ENCODE results near the gene GOLGA1. TPM values are rescaled to one million over a fixed set of nuclear protein-coding genes. Genes with fewer than 3 reads are reported as not detected.

The GOLGA1 gene
- polyA plus RNA-seq, 1 donor from 2014 or later = 15.3 TPM

DNA sequence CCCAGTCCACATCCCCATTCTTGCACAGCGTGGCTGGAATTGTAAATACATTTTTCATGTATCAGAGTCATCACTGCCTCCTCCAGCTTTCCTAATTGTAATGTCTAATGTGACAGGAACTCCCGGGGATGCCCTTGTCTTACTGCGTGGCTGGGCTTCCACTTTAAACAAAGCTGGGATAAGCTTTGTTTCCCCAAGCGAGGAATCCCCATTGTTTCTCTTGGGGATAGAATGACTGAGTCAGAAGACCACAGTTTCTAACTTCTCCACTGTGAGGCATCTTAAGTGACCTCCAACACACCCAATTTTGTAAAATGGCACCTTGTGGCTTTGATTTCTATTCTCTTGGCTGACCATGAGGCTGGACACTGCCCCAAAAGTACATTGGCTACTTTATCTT is 56.5 kb downstream of the GOLGA1 start:
- Histone ChIP-seq H3K9ac (ENCODE audit: low read length) (no peak overlapping the region), H3K4me3 (ENCODE audit: low read length) (no peak overlapping the region), H3K36me3 (ENCODE audit: insufficient read depth, low read length) (peaks cover 9% of the 10 kb centered on the region), H3F3A (ENCODE audit: insufficient read depth, low read length, poor library complexity, severe bottlenecking) (no peaks in the 10 kb centered on the region), H3K27me3 (ENCODE audit: insufficient read depth, low read depth, low read length) (no peaks in the 10 kb centered on the region), H3K27ac (ENCODE audit: low read length) (no peak overlapping the region), H2AFZ (ENCODE audit: low read depth, low read length) (no peak overlapping the region), H3K79me2 (replicated peaks; ENCODE audit: insufficient read depth, low read length) (no peaks in the 10 kb centered on the region), H3K4me2 (ENCODE audit: low read length) (no peak overlapping the region), H3K9me2 (ENCODE audit: insufficient read depth, low read length) (no peaks in the 10 kb centered on the region), H4K20me1 (ENCODE audit: insufficient read depth) (no peaks in the 10 kb centered on the region), H3K9me3 (ENCODE audit: low read length) (no peaks in the 10 kb centered on the region)
- TF ChIP-seq REST (IDR thresholded peaks at IDR 0.05; ENCODE audit: borderline replicate concordance) (no peak), RAD21 (conservative IDR thresholded peaks at IDR 0.05) (no peak), POLR2AphosphoS5 (IDR thresholded peaks at IDR 0.05) (no peak), TAF1 (IDR thresholded peaks at IDR 0.05; ENCODE audit: low read depth) (no peak), SMC3 (conservative IDR thresholded peaks at IDR 0.05; ENCODE audit: poor library complexity) (no peak)
- TF ChIP-seq, protein P1, sequence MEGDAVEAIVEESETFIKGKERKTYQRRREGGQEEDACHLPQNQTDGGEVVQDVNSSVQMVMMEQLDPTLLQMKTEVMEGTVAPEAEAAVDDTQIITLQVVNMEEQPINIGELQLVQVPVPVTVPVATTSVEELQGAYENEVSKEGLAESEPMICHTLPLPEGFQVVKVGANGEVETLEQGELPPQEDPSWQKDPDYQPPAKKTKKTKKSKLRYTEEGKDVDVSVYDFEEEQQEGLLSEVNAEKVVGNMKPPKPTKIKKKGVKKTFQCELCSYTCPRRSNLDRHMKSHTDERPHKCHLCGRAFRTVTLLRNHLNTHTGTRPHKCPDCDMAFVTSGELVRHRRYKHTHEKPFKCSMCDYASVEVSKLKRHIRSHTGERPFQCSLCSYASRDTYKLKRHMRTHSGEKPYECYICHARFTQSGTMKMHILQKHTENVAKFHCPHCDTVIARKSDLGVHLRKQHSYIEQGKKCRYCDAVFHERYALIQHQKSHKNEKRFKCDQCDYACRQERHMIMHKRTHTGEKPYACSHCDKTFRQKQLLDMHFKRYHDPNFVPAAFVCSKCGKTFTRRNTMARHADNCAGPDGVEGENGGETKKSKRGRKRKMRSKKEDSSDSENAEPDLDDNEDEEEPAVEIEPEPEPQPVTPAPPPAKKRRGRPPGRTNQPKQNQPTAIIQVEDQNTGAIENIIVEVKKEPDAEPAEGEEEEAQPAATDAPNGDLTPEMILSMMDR (IDR thresholded peaks at IDR 0.05; ENCODE audit: poor library complexity, severe bottlenecking) = no peak

DNA sequence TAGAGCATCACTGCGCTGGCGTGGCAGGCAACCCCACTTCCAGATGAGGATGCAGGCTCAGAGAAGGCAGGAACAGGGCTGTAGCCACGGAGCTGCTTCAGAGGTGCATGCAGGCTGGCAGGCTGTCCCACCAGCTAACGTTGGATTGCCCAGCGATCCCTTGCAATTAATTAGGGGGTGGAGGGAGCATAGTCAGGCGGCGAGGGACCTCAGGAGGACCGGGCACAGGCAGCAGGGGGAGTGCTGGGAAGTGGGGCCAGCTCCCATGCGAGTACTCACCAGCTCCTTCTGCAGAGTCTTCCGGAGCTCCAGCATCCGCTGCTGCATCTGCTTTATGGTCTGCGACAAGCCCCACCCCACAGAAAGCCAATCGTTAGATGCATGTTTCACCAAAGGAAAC is 58.7 kb downstream of the GOLGA1 start:
- Histone ChIP-seq H3K27ac (ENCODE audit: low read length) (no peak overlapping the region), H3K9me3 (ENCODE audit: low read length) (no peaks in the 10 kb centered on the region), H2AFZ (ENCODE audit: low read depth, low read length) (no peak overlapping the region), H3F3A (ENCODE audit: insufficient read depth, low read length, poor library complexity, severe bottlenecking) (no peaks in the 10 kb centered on the region), H3K9ac (ENCODE audit: low read length) (no peak overlapping the region), H3K4me2 (ENCODE audit: low read length) (no peak overlapping the region), H3K4me3 (ENCODE audit: low read length) (no peak overlapping the region), H4K20me1 (ENCODE audit: insufficient read depth) (no peaks in the 10 kb centered on the region), H3K36me3 (ENCODE audit: insufficient read depth, low read length) (peaks cover 9% of the 10 kb centered on the region), H3K79me2 (replicated peaks; ENCODE audit: insufficient read depth, low read length) (no peaks in the 10 kb centered on the region), H3K9me2 (ENCODE audit: insufficient read depth, low read length) (no peaks in the 10 kb centered on the region), H3K27me3 (ENCODE audit: insufficient read depth, low read depth, low read length) (no peaks in the 10 kb centered on the region)
- no peak for TF ChIP-seq TAF1 (IDR thresholded peaks at IDR 0.05; ENCODE audit: low read depth)
- TF ChIP-seq MXI1 (conservative IDR thresholded peaks at IDR 0.05; ENCODE audit: poor library complexity, severe bottlenecking) = no peak
- TF ChIP-seq EZH2 (IDR thresholded peaks at IDR 0.05; ENCODE audit: borderline replicate concordance, insufficient read depth, low read length, poor library complexity, severe bottlenecking) = no peak
- TF ChIP-seq, protein P1 (IDR thresholded peaks at IDR 0.05; ENCODE audit: poor library complexity, severe bottlenecking) = no peak
- no peak for TF ChIP-seq REST (IDR thresholded peaks at IDR 0.05; ENCODE audit: borderline replicate concordance)
- no peak for TF ChIP-seq RAD21 (conservative IDR thresholded peaks at IDR 0.05)
- TF ChIP-seq EP300 (conservative IDR thresholded peaks at IDR 0.05; ENCODE audit: poor library complexity, severe bottlenecking) = no peak
- no peak for TF ChIP-seq SMC3 (conservative IDR thresholded peaks at IDR 0.05; ENCODE audit: poor library complexity)
- no peak for TF ChIP-seq POLR2AphosphoS5 (IDR thresholded peaks at IDR 0.05)
